RKO (cell line): ENCODE data around the gene SLC17A7.
"Not testable (repeated sequence)": the region's sequence is repeated elsewhere in the genome, so short reads cannot be mapped to it uniquely, and the experiment has no call there.

ENCODE experiments used
- DNase-seq: peaks from one replicate; pipeline ENCODE4 v3.0.0-alpha.2; 2016; ENCODE audit warnings: low spot score

SLC17A7 gene

DNA sequence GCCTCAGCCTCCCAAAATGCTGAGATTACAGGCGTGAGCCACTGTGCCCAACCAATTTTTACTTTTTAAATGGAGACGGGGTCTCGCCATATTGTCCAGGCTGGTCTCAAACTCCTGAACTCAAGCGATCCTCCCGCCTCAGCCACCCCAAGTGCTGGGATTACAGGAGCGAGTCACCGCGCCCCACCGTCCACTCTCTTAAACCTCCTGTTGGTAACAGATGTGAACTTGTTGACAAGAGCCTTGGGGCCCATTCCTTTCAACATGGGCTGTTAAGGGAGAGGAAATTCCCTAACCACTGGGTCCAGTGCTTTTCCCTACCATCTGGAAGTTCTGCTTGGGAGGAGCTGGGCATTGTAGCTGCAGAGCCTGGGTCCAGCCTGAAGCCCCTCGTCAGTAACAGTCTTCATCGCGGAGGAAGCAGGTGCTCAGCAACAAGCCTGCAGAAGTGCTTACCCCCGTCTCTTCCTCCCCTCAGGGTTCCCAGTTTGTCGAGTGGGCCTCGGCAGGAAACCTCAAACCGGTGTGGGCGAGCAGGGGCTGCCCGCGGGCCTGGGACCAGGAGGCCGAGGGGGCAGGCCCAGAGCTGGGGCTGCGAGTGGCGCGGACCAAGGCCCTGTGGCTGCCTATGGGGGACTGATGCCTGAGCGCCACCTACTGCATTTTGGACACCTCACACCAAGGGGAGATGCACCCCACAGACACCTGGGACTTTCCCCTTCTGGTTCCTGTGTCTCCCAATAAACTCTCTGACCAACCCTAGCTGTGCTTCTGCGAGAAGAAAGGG lies 28.7 kb upstream of the SLC17A7 start:
- no peak for DNase-seq

DNA sequence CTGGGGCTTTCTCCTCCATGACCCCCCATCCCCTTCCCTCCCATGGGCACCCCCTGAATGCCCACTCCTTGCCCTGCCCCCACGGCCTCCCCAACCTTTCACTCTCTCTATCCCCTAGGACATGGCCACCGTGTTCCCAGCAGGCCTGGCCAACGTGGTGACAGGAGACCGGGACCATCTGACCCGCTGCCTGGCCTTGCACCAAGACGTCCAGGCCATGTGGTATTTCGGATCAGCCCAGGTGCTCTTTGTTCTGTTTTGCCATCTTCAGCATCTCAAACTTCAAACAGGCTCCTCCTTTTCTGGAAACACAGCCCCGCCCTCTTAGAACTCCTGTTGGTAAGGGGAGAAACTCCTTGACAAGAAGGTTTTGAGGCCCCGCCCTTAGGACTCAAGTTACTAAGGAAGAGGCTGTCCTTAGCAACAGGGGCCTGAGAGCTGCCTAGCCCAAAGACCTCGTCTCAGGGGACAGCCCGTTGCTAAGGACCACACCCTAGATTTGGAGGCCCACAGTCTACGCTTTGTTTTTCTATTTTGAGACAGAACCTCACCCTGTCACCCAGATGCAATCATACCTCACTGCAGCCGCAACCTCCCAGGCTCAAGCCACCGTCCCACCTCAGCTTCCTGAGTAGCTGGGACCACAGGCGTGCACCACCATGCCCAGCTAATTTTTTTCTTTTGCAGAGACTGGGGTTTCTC lies 27.6 kb upstream of the SLC17A7 start:
- no peak for DNase-seq

DNA sequence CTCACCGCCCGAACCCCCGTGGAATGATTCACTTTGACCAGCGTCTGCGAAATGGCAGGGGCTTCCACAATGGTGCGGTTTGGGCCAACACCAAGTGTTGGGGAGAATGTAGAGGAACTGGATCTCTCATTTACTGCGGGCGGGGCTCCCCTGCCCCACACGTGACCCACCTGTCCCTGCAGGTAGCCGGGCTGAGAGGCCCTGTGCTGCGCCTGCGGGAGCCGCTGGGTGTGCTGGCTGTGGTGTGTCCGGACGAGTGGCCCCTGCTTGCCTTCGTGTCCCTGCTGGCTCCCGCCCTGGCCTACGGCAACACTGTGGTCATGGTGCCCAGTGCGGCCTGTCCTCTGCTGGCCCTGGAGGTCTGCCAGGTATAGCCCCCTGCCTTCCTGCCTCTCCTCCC lies 26.9 kb upstream of the SLC17A7 start:
- no peak for DNase-seq

DNA sequence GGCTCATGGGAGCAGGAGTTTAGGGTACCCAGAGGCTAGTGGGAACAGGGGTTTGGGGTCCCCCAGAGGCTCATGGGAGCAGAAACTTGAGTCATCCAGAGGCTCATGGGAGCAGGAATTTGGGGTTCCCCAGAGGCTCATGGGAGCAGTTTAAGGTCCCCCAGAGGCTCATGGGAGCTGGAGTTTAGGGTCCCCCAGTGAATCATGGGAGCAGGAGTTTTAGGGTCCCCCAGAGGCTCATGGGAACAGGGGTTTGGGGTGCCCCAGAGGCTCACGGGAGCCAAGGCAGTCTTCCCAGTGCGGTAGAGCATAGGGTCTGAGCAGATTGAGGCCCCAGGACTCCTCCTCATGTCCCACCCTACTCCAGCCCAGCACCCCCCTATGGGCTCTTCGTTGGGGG lies 24.0 kb upstream of the SLC17A7 start:
- no peak for DNase-seq

DNA sequence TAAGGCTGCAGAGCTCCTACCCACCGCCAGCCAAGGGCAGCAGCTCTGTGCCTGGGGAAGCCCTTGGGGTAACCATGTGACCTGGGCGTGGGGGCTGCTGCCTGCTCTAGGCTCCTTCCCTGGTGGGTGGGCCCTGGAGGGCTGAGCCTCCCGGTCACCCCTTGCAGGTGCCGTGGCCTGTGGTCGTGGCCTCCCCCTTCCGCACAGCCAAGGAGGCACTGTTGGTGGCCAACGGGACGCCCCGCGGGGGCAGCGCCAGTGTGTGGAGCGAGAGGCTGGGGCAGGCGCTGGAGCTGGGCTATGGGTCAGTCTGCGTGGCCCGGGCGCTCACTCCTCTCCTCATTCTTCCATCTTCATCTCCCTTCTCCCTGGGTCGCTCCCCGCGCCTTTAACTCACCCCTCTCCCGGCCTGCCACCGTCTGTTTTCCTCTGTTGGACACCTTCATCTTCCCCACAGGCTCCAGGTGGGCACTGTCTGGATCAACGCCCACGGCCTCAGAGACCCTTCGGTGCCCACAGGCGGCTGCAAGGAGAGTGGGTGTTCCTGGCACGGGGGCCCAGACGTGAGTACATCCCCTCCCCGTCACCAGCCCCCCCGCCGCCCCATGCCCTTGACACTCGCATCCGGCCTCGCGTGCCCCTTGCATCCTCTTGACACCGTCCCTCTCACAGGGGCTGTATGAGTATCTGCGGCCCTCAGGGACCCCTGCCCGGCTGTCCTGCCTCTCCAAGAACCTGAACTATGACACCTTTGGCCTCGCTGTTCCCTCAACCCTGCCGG lies 22.8 kb upstream of the SLC17A7 start:
- no peak for DNase-seq

DNA sequence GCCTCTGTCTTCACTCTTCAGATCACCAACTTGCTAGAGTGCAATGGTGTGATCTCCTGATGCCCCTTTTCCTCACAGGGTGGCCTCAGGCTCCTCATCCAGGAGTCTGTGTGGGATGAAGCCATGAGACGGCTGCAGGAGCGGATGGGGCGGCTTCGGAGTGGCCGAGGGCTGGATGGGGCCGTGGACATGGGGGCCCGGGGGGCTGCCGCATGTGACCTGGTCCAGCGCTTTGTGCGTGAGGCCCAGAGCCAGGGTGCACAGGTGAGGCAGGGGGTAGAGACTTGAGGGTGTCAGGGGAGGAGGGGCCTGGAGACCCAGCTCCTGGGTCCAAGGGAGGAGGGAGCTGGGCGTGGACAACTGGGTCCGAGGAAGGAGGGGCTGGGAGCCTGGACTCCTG lies 21.2 kb upstream of the SLC17A7 start:
- DNase-seq, result no peak

DNA sequence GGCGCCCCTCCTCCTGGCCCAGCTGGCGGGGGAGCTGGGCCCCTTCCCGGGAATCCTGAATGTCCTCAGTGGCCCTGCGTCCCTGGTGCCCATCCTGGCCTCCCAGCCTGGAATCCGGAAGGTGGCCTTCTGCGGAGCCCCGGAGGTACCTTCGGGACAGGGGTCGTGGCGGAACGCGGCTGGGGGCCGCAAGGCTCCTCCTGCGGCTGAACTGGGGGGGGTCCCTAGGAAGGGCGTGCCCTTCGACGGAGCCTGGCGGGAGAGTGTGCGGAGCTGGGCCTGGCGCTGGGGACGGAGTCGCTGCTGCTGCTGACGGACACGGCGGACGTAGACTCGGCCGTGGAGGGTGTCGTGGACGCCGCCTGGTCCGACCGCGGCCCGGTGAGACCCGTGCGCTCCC lies 20.3 kb upstream of the SLC17A7 start:
- DNase-seq, result no peak

DNA sequence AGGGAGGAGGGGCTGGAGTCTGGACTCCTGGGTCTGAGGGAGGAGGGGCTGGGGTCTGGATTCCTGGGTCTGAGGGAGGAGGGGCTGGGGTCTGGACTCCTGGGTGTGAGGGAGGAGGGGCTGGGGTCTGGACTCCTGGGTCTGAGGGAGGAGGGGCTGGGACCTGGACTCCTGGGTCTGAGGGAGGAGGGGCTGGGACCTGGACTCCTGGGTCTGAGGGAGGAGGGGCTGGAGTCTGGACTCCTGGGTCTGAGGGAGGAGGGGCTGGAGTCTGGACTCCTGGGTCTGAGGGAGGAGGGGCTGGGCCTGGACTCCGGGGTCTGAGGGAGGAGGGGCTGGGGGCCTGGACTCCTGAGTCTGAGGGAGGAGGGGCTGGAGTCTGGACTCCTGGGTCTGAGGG lies 19.8 kb upstream of the SLC17A7 start:
- DNase-seq, result not testable (repeated sequence)

DNA sequence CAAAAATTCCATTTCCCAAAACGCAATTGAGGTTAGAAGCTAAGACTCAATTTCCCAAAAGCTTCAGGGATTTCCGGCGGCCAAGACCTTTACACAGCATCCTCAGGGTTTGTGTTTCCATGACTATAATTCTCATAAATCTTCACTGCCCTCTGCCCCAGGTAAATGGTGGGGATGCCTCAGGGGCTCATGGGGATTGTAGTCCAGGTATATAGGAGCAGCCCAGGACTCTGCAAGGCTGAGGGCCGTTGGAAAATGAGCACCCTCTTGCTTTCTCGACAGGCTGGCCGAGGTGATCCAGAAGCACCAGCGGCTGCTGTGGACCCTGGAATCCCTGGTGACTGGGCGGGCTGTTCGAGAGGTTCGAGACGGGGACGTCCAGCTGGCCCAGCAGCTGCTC lies 18.1 kb upstream of the SLC17A7 start:
- DNase-seq, result no peak

DNA sequence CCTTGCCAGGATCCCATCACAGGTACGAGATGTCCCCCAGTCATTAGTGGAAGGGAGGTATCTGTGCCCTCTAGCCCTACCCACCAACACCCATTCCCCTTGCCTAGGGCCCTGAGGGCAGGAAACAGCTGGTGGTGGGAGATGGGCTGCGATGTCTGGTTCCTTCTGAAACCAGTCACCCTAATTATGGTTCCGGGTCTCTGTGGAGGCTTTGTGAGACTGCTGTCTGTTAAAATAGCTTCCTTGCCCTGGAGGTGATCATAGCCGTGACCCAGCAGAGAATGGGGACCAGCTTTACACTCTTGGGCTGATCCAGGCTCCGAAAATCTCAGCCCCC lies 17.2 kb upstream of the SLC17A7 start:
- no peak for DNase-seq

DNA sequence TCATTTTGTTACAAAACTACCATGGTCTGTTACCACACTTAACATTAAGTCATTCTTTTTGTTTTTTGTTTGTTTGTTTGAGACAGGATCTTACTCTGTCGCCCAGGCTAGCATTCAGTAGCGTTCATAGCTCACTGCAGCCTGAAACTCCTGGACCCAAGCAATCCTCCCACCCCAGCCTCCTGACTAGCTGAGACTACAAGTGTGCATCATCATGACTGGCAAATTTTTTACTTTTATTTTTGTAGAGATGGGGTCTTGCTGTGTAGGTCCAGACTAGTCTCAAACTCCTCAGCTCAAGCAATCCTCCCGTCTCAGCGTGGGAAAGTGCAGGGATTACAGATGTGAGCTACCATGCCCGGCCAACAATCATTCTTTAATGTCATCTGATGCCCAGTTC lies 15.0 kb upstream of the SLC17A7 start:
- DNase-seq, result no peak

DNA sequence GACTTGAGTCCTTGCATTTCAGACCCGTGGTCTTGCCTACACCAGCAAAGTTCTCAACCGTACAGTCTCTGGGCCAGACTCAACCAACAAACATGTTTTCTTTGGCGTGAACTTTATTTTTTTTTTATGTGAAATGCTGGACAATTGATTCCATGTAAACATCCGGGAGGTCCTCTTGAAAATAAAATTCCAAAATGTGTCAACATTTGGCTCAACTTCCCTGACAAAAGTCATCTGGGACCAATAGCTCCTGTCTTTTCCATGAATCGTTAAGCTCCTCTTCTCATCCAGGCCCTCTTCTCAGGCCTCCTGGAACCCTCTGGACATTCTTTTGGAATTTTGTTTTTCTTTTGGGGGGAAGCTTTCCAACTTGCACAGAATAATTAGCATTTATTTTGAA lies 14.4 kb upstream of the SLC17A7 start:
- DNase-seq, result no peak

DNA sequence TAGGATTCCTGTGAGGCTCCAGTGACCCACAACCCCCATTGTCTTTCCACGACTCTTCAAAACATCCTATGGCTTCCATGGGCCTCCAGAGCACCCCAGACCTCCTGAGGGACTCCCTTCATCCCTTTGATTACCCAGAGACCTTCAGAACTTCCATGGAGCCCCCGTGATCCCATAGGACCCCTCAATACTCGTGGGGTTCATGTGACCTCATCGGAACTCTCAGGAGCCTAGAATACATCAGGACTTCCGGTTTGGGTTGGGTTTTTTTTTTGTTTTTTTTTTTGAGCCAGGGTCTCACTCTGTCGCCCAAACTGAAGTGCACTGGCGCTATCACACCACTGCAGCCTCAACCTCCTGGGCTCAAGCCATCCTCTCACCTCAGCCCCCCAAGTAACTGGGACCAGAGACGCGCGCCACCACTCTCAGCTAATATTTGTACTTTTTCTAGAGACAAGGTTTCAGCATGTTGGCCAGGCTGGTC lies 12.5 kb upstream of the SLC17A7 start:
- DNase-seq, result no peak

DNA sequence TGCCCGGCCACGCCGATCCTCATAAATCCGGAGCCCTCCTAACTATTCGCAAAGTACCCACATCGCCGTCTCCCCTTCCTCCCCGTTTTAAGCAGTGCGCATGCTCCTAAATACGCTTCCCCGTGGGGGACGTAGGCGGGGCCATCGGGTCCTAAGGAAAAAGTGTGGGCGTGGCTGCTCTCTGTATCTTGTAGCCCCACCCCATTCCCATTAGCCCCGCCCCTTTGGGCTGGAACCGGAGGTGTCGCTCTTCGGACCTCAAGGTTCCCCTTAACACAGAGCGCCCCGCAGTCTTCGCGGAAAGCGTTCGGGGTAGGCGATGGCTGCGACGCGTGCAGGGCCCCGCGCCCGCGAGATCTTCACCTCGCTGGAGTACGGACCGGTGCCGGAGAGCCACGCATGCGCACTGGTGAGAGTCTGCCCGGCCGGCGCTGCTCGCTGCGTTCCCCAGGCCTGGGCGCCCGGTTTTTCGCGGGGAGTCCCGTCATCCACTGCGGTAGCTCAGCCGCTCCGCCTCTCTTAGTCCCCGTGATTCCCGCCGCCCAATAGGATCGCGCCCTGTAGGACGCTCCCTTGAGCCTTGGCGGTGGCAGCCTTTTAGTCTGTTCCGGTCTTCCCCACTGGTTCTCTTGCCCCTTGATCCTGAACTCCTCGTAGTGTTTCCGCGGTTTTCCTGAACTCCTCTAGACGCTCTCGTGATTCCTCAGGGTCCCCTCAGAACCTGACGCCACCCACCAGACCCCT lies 11.9 kb upstream of the SLC17A7 start, which contains the start of gene ALDH16A1:
TSS of gene ALDH16A1 (plus strand) at position 213 of the 744 bp plus-strand sequence. CDS start at position 320, 107 bp downstream.
- peak; percentile 97 for DNase-seq

DNA sequence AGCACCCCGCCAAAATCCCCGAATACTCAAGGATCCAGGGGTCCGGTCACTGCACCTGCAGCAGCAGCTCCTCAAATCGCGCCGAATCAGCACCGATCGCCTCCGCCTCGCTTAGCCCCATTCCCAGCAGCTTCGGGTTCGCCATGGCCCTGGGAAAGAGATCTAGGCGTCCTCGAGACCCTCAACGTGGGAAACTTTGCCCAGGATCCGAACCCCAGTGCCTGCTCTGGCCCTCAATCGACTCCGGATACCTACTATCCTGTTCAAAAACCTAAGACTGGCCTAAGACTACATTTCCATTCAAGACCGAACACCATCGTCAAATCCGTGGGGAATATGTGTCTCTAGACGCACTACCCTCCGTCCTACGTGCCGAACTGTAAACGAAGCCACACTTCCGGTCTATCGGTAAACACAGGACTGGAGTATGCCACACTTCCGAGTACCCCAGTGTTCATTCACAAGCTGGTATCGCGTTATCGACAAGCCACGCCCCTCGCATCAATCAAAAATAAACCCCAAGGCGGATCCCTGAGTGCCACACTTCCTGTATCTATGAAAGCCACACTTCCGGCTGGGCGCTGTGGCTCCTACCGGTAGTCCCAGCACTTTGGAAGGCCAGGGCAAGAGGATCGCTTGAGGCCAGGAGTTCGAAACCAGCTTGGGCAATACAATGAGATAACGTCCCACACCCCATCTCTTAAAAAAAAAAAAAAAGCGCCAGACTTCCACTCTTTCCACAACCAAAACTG lies 10.3 kb upstream of the SLC17A7 start, which contains the start of gene PIH1D1:
TSS of gene PIH1D1 (minus strand) at position 385 of the 752 bp plus-strand sequence. CDS start at position 145, 240 bp downstream.
- DNase-seq, result peak; percentile 100

DNA sequence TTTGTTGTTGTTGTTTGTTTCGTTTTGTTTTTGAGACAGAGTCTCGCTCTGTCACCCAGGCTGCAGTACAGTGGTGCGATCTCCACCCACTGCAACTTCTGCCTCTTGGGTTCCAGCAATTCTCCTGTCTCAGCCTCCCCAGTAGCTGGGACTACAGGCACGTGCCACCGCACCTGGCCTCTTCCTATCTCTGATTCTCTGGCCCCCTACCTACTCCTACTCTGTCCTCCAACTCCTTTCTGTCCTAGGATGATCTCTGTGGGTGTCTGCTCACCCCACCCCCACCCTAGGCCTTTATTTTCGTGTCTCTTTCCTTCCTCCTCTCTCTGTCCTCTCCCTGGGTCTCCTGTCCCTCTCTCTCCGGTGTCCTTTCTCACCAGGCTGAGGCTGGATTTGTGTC lies 9.1 kb upstream of the SLC17A7 start:
- no peak for DNase-seq

DNA sequence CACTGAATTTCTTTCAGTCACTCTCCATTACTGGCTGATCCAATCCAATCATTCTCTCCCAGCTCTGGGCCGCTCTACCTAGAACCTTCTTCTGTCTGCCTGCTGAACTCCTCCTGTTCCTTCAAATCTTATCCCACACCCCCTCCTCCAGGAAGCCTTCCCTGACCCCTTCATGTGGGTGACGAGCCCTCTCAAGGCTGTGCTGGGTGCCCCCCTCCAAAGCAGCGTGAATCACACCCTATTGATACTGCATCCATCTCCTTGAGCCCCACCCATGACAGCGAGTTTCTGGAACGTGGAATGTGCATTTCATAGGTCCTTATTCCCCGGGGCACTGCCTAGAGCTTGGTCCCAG lies 7.1 kb upstream of the SLC17A7 start:
- DNase-seq, result no peak

DNA sequence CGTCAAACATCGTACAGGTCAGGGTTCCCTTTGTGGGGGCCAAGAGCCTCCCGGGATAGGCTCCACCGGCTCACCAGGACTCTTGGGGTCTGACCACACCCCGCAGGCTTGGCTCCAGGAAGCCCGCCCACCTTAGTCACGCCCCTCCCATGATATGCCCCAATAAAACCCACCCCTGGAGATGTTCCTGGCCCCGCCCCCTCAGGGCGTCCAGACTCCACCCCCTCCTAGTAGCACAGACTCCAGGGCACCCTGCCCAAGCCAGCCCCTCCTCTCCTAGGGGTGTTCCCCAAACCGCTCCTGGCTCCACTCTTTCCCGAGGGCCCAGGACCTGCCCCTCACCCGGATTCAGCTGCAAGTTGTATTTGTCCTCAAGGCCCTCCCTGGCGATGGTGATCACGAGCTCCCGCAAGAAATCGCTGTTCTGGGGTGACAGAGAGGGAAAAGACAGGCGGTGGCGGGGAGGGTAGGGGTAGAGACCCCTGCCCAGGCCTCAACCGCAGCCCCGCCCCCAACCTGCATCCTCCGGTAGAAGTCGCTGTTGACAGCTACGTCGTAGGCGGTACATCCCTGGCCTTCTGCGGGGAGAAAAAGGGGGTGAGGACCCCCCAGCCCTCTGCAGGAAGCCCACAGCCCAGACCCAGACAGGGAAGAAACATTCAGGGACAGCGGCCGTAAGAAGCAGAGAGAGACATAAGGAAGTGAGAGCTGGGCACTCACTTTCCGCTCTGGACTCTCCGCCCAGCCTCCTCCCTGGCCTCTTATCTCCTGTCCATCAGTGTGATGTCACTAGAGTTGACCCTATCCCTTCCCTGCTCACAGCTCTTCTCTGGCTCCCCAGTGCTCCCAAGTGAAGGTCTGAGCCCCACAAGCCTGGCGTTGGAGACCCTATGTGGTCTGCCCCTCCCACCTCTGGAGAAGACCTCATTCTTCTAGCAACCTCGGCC lies 6.4 kb upstream of the SLC17A7 start:
- no peak for DNase-seq

DNA sequence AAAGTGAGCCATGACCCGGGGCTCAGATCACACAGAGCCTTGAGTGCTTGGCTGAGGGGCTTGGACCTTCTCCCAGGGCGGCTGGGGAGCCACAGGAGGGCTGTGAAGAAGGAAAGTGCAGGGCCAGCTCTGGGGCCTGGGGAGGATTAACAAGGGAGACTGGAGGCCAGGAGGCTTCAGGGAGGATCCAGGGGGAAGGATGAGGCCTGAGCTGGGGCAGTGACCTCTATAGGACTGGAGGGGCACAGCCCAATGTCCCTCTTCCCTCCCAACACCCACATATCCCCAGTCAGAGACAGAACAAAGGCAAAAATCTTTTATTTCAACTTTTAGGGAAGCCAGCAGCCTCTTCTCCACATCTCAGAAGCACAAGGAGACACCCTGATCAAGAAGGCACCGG lies 4.7 kb upstream of the SLC17A7 start:
- peak; percentile 53 for DNase-seq

DNA sequence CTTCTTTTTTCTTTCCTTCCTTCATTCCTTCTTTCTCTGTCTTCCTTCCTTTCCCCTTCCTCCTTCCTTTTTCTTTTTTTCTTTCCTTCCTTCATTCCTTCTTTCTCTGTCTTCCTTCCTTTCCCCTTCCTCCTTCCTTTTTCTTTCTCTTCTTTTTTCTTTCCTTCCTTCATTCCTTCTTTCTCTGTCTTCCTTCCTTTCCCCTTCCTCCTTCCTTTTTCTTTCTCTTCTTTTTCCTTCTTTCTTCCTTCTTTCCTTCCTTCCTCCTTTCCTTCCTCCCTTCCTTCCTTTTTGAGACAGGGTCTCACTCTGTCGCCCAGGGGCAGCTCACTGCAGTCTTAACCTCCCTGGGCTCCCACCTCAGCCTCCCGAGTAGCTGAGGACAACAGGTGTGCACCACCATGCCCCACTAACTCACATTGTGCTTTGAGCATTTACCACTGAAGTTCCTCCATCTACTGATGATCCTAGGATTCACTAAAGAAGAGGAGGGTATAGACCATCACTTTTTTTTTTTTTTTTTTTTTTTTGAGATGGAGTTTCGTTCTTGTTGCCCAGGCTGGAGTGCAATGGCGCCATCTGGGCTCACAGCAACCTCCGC lies 2.9 kb upstream of the SLC17A7 start:
- not testable (repeated sequence) for DNase-seq
